Thoracic aorta (tissue), 2 donors: ENCODE measurements around the gene IL20RB. TPM values are rescaled to one million over a fixed set of nuclear protein-coding genes. Genes with fewer than 3 reads are reported as not detected.

Source experiments
- ATAC-seq: fragments of 150-250 bp; one replicate; pipeline ENCODE4 v1.8.0; 2017; ENCODE audit warnings: low read depth; ENCODE audit not compliant: insufficient number of reproducible peaks, low FRiP score
- DNase-seq: peaks from one replicate; pipeline ENCODE4 v3.0.0-alpha.2; 2020; ENCODE audit warnings: low spot score
- H3K27ac ChIP-seq, 2 donors: fragments of 200-600 bp; sonication (generic); 1 replicate in 1 of 2; 2 replicates in 1 of 2; pipeline ENCODE4 v1.5.1; 2016; ENCODE audit warnings: mild to moderate bottlenecking in 2 of 2, moderate library complexity in 2 of 2
- H3K27me3 ChIP-seq: fragments of 200-600 bp; sonication (generic); replicated peaks from 2 replicates; pipeline ENCODE4 v1.6.0; 2016; ENCODE audit warnings: mild to moderate bottlenecking; ENCODE audit not compliant: insufficient read depth
- H3K36me3 ChIP-seq: fragments of 200-600 bp; sonication (generic); one replicate; pipeline ENCODE4 v1.5.1; 2016
- H3K4me1 ChIP-seq, 2 donors: fragments of 200-600 bp; sonication (generic); 1 replicate in 1 of 2; 2 replicates in 1 of 2; pipeline versions ENCODE4 v1.5.1 to v1.6.0; 2016; ENCODE audit warnings: low read depth in 2 of 2, mild to moderate bottlenecking in 1 of 2; ENCODE audit not compliant: control insufficient read depth in 1 of 2
- H3K4me3 ChIP-seq: fragments of 200-600 bp; sonication (generic); 2 replicates; pipeline ENCODE4 v1.5.1; 2016; ENCODE audit warnings: mild to moderate bottlenecking
- H3K9me3 ChIP-seq: fragments of 200-600 bp; sonication (generic); 2 replicates; pipeline ENCODE4 v1.5.1; 2016
- CTCF ChIP-seq: fragments of 200-600 bp; sonication (generic); IDR thresholded peaks from one replicate; pipeline ENCODE4 v1.5.1; 2019; ENCODE audit warnings: antibody characterized with exemption
- total RNA-seq, 2 donors: library from RNA; depleted of rRNA; stranded (reverse); fragments of >200 nt; gene quantifications; one replicate each; pipeline versions ENCODE4 v1.1.0 to v1.2.3, GENCODE V29; 2016

Gene IL20RB
- total RNA-seq, 2 donors from 2014 or later: 0.71 to 1.6 TPM

- Histone ChIP-seq H3K36me3 (no peaks in the 10 kb centered on the region), H3K27ac (no peak overlapping the region), H3K27me3 (no peaks in the 10 kb centered on the region), H3K4me3 (no peak overlapping the region), H3K4me1 (no peaks in the 10 kb centered on the region), H3K9me3 (no peaks in the 10 kb centered on the region)
- no peak for TF ChIP-seq CTCF
- no peak for DNase-seq
- ATAC-seq: no peak
Observed at GRCh38 chr3:137008131-137008530, 50.3 kb downstream of the IL20RB start.

- ATAC-seq (no peak), DNase-seq (no peak)
- H3K36me3 ChIP-seq: no peaks in the 10 kb centered on the region
- H3K4me3 ChIP-seq: no peak overlapping the region
- H3K9me3 ChIP-seq: no peaks in the 10 kb centered on the region
- H3K27ac ChIP-seq: no peak overlapping the region
- no peaks in the 10 kb centered on the region for H3K4me1 ChIP-seq
- H3K27me3 ChIP-seq: no peaks in the 10 kb centered on the region
- TF ChIP-seq CTCF: no peak
Observed at GRCh38 chr3:137008976-137009375, 51.2 kb downstream of the IL20RB start.

GRCh38 chr3:137010137-137010536 is 52.4 kb downstream of the IL20RB start:
- no peak overlapping the region for H3K4me3 ChIP-seq
- peaks cover 0 to 5% of the 10 kb centered on the region in 2 donors for H3K4me1 ChIP-seq
- TF ChIP-seq CTCF: no peak
- H3K27me3 ChIP-seq: no peaks in the 10 kb centered on the region
- H3K27ac ChIP-seq: no peak overlapping the region
- no peaks in the 10 kb centered on the region for H3K36me3 ChIP-seq
- H3K9me3 ChIP-seq: no peaks in the 10 kb centered on the region
- ATAC-seq (no peak), DNase-seq (no peak)

GRCh38 chr3:137011153-137011552 is 53.4 kb downstream of the IL20RB start:
- Histone ChIP-seq H3K9me3 (no peaks in the 10 kb centered on the region), H3K27me3 (no peaks in the 10 kb centered on the region), H3K4me3 (no peak overlapping the region), H3K4me1 (peaks cover 0 to 5% of the 10 kb centered on the region in 2 donors), H3K36me3 (no peaks in the 10 kb centered on the region), H3K27ac (no peak overlapping the region)
- ATAC-seq (no peak), DNase-seq (no peak)
- no peak for TF ChIP-seq CTCF

GRCh38 chr3:137012097-137012501 is 54.3 kb downstream of the IL20RB start:
- Histone ChIP-seq H3K27ac (no peak overlapping the region), H3K27me3 (no peaks in the 10 kb centered on the region), H3K4me3 (no peak overlapping the region), H3K9me3 (no peaks in the 10 kb centered on the region), H3K4me1 (peaks cover 0 to 5% of the 10 kb centered on the region in 2 donors), H3K36me3 (no peaks in the 10 kb centered on the region)
- TF ChIP-seq CTCF: no peak
- ATAC-seq: no peak
- no peak for DNase-seq
